CD4-positive, alpha-beta memory T cell (primary cell): Measurements from ENCODE around the gene STXBP6. TPM values are rescaled to one million over a fixed set of nuclear protein-coding genes. Genes with fewer than 3 reads are reported as not detected.

Experiments used
- CTCF ChIA-PET: fragments of 350-600 bp; sonication (Branson Sonifier 250); formaldehyde crosslinking; loops from one replicate; lab custom pipeline; 2021; ENCODE audit warnings: inconsistent platforms; ENCODE audit not compliant: partially characterized antibody; lab: Charles Lee
- POLR2A ChIA-PET: fragments of 350-600 bp; sonication (Branson Sonifier 250); formaldehyde crosslinking; loops from one replicate; lab custom pipeline; 2021; ENCODE audit not compliant: partially characterized antibody; lab: Charles Lee
- DNase-seq, 5 donors: peaks; one replicate each; pipeline versions ENCODE4 v3.0.0 to v3.0.0-alpha.2; 2020 to 2022; ENCODE audit warnings: mixed read lengths in 1 of 5
- H3K27ac ChIP-seq: one replicate; pipeline ENCODE4 v1.7.0; 2013; ENCODE audit warnings: low read depth, low read length
- H3K27me3 ChIP-seq: 2 replicates; pipeline ENCODE4 v1.7.0; 2013; ENCODE audit warnings: mild to moderate bottlenecking, low read length, moderate library complexity; ENCODE audit not compliant: insufficient read depth
- H3K36me3 ChIP-seq: 2 replicates; pipeline ENCODE4 v1.7.0; 2013; ENCODE audit warnings: mild to moderate bottlenecking, low read length, moderate library complexity; ENCODE audit not compliant: insufficient read depth
- H3K4me1 ChIP-seq: 2 replicates; pipeline ENCODE4 v1.7.0; 2013; ENCODE audit warnings: mild to moderate bottlenecking, low read length, moderate library complexity; ENCODE audit not compliant: insufficient read depth
- H3K4me3 ChIP-seq, 2 donors: one replicate each; pipeline ENCODE4 v1.7.0; 2013; ENCODE audit warnings: low read length in 2 of 2, mild to moderate bottlenecking in 1 of 2
- H3K9me3 ChIP-seq, 2 donors: one replicate each; pipeline ENCODE4 v1.7.0; 2013; ENCODE audit warnings: low read length in 2 of 2, control low read depth in 1 of 2; ENCODE audit not compliant: control insufficient read depth in 1 of 2
- H3K27ac Mint-ChIP-seq, 7 donors: one replicate each; pipeline ENCODE4 v1.8.0; 2020 to 2021; ENCODE audit warnings: mixed read lengths in 7 of 7, mild to moderate bottlenecking in 6 of 7, inconsistent platforms in 3 of 7, moderate library complexity in 3 of 7
- H3K27me3 Mint-ChIP-seq, 2 donors: one replicate each; pipeline ENCODE4 v1.8.0; 2020 to 2021; ENCODE audit warnings: mixed read lengths in 2 of 2
- H3K36me3 Mint-ChIP-seq, 2 donors: one replicate each; pipeline ENCODE4 v1.8.0; 2020 to 2021; ENCODE audit warnings: mixed read lengths in 2 of 2, inconsistent platforms in 1 of 2, mild to moderate bottlenecking in 1 of 2
- H3K4me1 Mint-ChIP-seq, 4 donors: one replicate each; pipeline ENCODE4 v1.8.0; 2020 to 2021; ENCODE audit warnings: mixed read lengths in 4 of 4, mild to moderate bottlenecking in 1 of 4
- H3K4me3 Mint-ChIP-seq, 8 donors: one replicate each; pipeline ENCODE4 v1.8.0; 2020 to 2021; ENCODE audit warnings: mixed read lengths in 8 of 8, mild to moderate bottlenecking in 7 of 8, moderate library complexity in 6 of 8, inconsistent platforms in 3 of 8
- H3K9me3 Mint-ChIP-seq, 8 donors: one replicate each; pipeline ENCODE4 v1.8.0; 2020 to 2021; ENCODE audit warnings: mixed read lengths in 8 of 8, mild to moderate bottlenecking in 5 of 8, inconsistent platforms in 3 of 8, moderate library complexity in 1 of 8
- intact Hi-C: fragments of 100-400 bp; cut with micrococcal nuclease; formaldehyde crosslinking; loops from one replicate; pipeline ENCODE4 v1.15.1; 2023
- polyA plus RNA-seq, 2 donors: library from polyadenylated mRNA; unstranded; fragments of 300-500 nt; fragmentation: Illumina TruSeq; gene quantifications; one replicate each; pipeline ENCODE4 v1.2.3, GENCODE V29; 2021
- total RNA-seq, 2 experiments: library from RNA; stranded (reverse); gene quantifications; one replicate each; pipeline ENCODE4 v1.2.3, GENCODE V29; 2021

STXBP6 gene
- total and polyA plus RNA-seq, 4 experiments from 2014 or later = not detected

- intact Hi-C loops = no loop called here
- Mint-ChIP-seq H3K36me3 (no peaks in the 10 kb centered on the region), H3K4me1 (no peaks in the 10 kb centered on the region), H3K27me3 (peaks cover 14 to 17% of the 10 kb centered on the region in 2 donors), H3K4me3 (no peak overlapping the region), H3K9me3 (peaks cover 0 to 3% (median 0%) of the 10 kb centered on the region in 8 donors), H3K27ac (no peak overlapping the region)
- Histone ChIP-seq H3K4me3 (no peak overlapping the region), H3K27ac (no peak overlapping the region), H3K4me1 (no peaks in the 10 kb centered on the region), H3K36me3 (no peaks in the 10 kb centered on the region), H3K27me3 (no peaks in the 10 kb centered on the region), H3K9me3 (no peaks in the 10 kb centered on the region)
- no peak for DNase-seq
- POLR2A ChIA-PET = no interaction called here
- CTCF ChIA-PET = no interaction called here
Measured at GRCh38 chr14:24875991-24876878, 173.7 kb downstream of the STXBP6 start.

GRCh38 chr14:24875203-24875838 lies 174.6 kb downstream of the STXBP6 start:
- no peak for DNase-seq
- peaks cover 12 to 17% of the 10 kb centered on the region in 2 donors for H3K27me3 Mint-ChIP-seq
- Histone ChIP-seq H3K27ac (no peak overlapping the region), H3K27me3 (no peaks in the 10 kb centered on the region), H3K36me3 (no peaks in the 10 kb centered on the region), H3K4me1 (no peaks in the 10 kb centered on the region), H3K4me3 (no peak overlapping the region), H3K9me3 (no peaks in the 10 kb centered on the region)
- H3K27ac Mint-ChIP-seq = no peak overlapping the region
- intact Hi-C loops = no loop called here
- H3K4me3 Mint-ChIP-seq = no peak overlapping the region
- H3K4me1 Mint-ChIP-seq = no peaks in the 10 kb centered on the region
- peaks cover 0 to 3% (median 0%) of the 10 kb centered on the region in 8 donors for H3K9me3 Mint-ChIP-seq
- ChIA-PET CTCF (no interaction called here), POLR2A (no interaction called here)
- no peaks in the 10 kb centered on the region for H3K36me3 Mint-ChIP-seq

- H3K27ac ChIP-seq = no peak overlapping the region
- Mint-ChIP-seq H3K4me3 (no peak overlapping the region), H3K4me1 (no peaks in the 10 kb centered on the region), H3K27ac (no peak overlapping the region), H3K9me3 (no peaks in the 10 kb centered on the region), H3K27me3 (peaks cover 12 to 18% of the 10 kb centered on the region in 2 donors), H3K36me3 (no peaks in the 10 kb centered on the region)
- POLR2A ChIA-PET = no interaction called here
- CTCF ChIA-PET = no interaction called here
- no peak for DNase-seq
- H3K27me3 ChIP-seq = no peaks in the 10 kb centered on the region
- intact Hi-C loops = no loop called here
- no peaks in the 10 kb centered on the region for H3K4me1 ChIP-seq
- H3K36me3 ChIP-seq = no peaks in the 10 kb centered on the region
- no peak overlapping the region for H3K4me3 ChIP-seq
- no peaks in the 10 kb centered on the region for H3K9me3 ChIP-seq
Measured at GRCh38 chr14:24874514-24875202, 175.3 kb downstream of the STXBP6 start.

GRCh38 chr14:24873551-24873950 lies 176.4 kb downstream of the STXBP6 start:
- H3K27ac ChIP-seq = no peak overlapping the region
- no peaks in the 10 kb centered on the region for H3K9me3 ChIP-seq
- ChIA-PET CTCF (no interaction called here), POLR2A (no interaction called here)
- no peak overlapping the region for H3K4me3 ChIP-seq
- no peaks in the 10 kb centered on the region for H3K36me3 Mint-ChIP-seq
- H3K27me3 Mint-ChIP-seq = peaks cover 13 to 19% of the 10 kb centered on the region in 2 donors
- H3K4me1 ChIP-seq = no peaks in the 10 kb centered on the region
- H3K27me3 ChIP-seq = no peaks in the 10 kb centered on the region
- no peaks in the 10 kb centered on the region for H3K9me3 Mint-ChIP-seq
- no peak overlapping the region for H3K4me3 Mint-ChIP-seq
- no peak for DNase-seq
- no peaks in the 10 kb centered on the region for H3K4me1 Mint-ChIP-seq
- no peaks in the 10 kb centered on the region for H3K36me3 ChIP-seq
- intact Hi-C loops = no loop called here
- no peak overlapping the region for H3K27ac Mint-ChIP-seq

GRCh38 chr14:24870949-24871701 lies 178.8 kb downstream of the STXBP6 start:
- no peak for DNase-seq
- no peaks in the 10 kb centered on the region for H3K4me1 Mint-ChIP-seq
- CTCF ChIA-PET = no interaction called here
- Histone ChIP-seq H3K9me3 (no peaks in the 10 kb centered on the region), H3K4me3 (no peak overlapping the region), H3K27me3 (no peaks in the 10 kb centered on the region), H3K4me1 (no peaks in the 10 kb centered on the region), H3K27ac (no peak overlapping the region), H3K36me3 (no peaks in the 10 kb centered on the region)
- no peak overlapping the region for H3K27ac Mint-ChIP-seq
- no peak overlapping the region for H3K4me3 Mint-ChIP-seq
- no peaks in the 10 kb centered on the region for H3K9me3 Mint-ChIP-seq
- POLR2A ChIA-PET = no interaction called here
- intact Hi-C loops = no loop called here
- H3K36me3 Mint-ChIP-seq = no peaks in the 10 kb centered on the region
- H3K27me3 Mint-ChIP-seq = peaks cover 11 to 16% of the 10 kb centered on the region in 2 donors

- intact Hi-C loops = no loop called here
- Mint-ChIP-seq H3K4me1 (no peaks in the 10 kb centered on the region), H3K36me3 (no peaks in the 10 kb centered on the region), H3K9me3 (no peaks in the 10 kb centered on the region), H3K27me3 (peaks cover 7 to 13% of the 10 kb centered on the region in 2 donors), H3K27ac (no peak overlapping the region), H3K4me3 (no peak overlapping the region)
- Histone ChIP-seq H3K27me3 (no peaks in the 10 kb centered on the region), H3K4me3 (no peak overlapping the region), H3K9me3 (no peaks in the 10 kb centered on the region), H3K27ac (no peak overlapping the region), H3K36me3 (no peaks in the 10 kb centered on the region), H3K4me1 (no peaks in the 10 kb centered on the region)
- ChIA-PET POLR2A (no interaction called here), CTCF (no interaction called here)
- no peak for DNase-seq
Measured at GRCh38 chr14:24868389-24868788, 181.6 kb downstream of the STXBP6 start.
